Activated CD8-positive, alpha-beta T cell treated with anti-CD3 and anti-CD28 coated beads for 36 hours (primary cell): Measurements from ENCODE around the gene DYNC1LI1. TPM values are rescaled to one million over a fixed set of nuclear protein-coding genes. Genes with fewer than 3 reads are reported as not detected.

Experiments
- ATAC-seq: fragments of 200-7000 bp; cut with Tn5 transposase; one replicate; pipeline ENCODE4 v1.10.0; 2021; ENCODE audit warnings: mild to moderate bottlenecking, moderate library complexity
- CTCF ChIA-PET: fragments of 350-600 bp; sonication (Branson Sonifier 250); formaldehyde crosslinking; loops from one replicate; lab custom pipeline; 2021; ENCODE audit warnings: antibody characterized with exemption; lab: Charles Lee
- POLR2A ChIA-PET: fragments of 350-600 bp; sonication (Branson Sonifier 250); formaldehyde crosslinking; loops from one replicate; lab custom pipeline; 2021; ENCODE audit warnings: antibody characterized with exemption; lab: Charles Lee
- DNase-seq: peaks from one replicate; pipeline ENCODE4 v3.0.0-alpha.2; 2020
- H3K27ac Mint-ChIP-seq: one replicate; pipeline ENCODE4 v1.8.0; 2021; ENCODE audit warnings: mild to moderate bottlenecking, mixed read lengths
- H3K27me3 Mint-ChIP-seq: one replicate; pipeline ENCODE4 v1.8.0; 2021; ENCODE audit warnings: mixed read lengths
- H3K36me3 Mint-ChIP-seq: one replicate; pipeline ENCODE4 v1.8.0; 2021; ENCODE audit warnings: low read depth, mixed read lengths
- H3K4me1 Mint-ChIP-seq: one replicate; pipeline ENCODE4 v1.8.0; 2021; ENCODE audit warnings: low read depth, mixed read lengths
- H3K4me3 Mint-ChIP-seq: one replicate; pipeline ENCODE4 v1.8.0; 2021; ENCODE audit warnings: mild to moderate bottlenecking, moderate library complexity, mixed read lengths
- H3K9me3 Mint-ChIP-seq: one replicate; pipeline ENCODE4 v1.8.0; 2021; ENCODE audit warnings: mixed read lengths
- CTCF ChIP-seq: fragments of 200-600 bp; IDR thresholded peaks from one replicate; pipeline ENCODE4 v1.8.0; 2022; ENCODE audit warnings: antibody characterized with exemption, mild to moderate bottlenecking
- intact Hi-C: fragments of 100-400 bp; cut with micrococcal nuclease; formaldehyde crosslinking; loops from one replicate; pipeline ENCODE4 v1.10.0; 2022
- total RNA-seq, 2 experiments: library from RNA; stranded (reverse); gene quantifications; one replicate each; pipeline ENCODE4 v1.2.3, GENCODE V29; 2021

The DYNC1LI1 gene
- total RNA-seq, 2 experiments from 2014 or later: 31.0 to 31.8 TPM

GRCh38 chr3:32493437-32494414 lies 76.9 kb downstream of the DYNC1LI1 start:
- ChIA-PET CTCF (interaction anchor here (0.9 to 2.9 kb wide), 3 partner anchors 8 to 25 kb away, joined by 3 to 11 read pairs (median 4); no protein-coding TSS in a partner anchor), POLR2A (interaction anchor here (0.7 to 0.9 kb wide), 2 partner anchors 9 to 11 kb away, joined by 3 to 4 read pairs; partner anchors contain the start of gene CMTM6)
- no peak overlapping the region for H3K27ac Mint-ChIP-seq
- no peaks in the 10 kb centered on the region for H3K27me3 Mint-ChIP-seq
- DNase-seq (no peak), ATAC-seq (peak; percentile 51)
- no peak for TF ChIP-seq CTCF
- intact Hi-C loops: no loop called here
- peaks cover 11% of the 10 kb centered on the region for H3K4me1 Mint-ChIP-seq
- H3K9me3 Mint-ChIP-seq: no peaks in the 10 kb centered on the region
- H3K36me3 Mint-ChIP-seq: peaks cover 14% of the 10 kb centered on the region
- H3K4me3 Mint-ChIP-seq: no peak overlapping the region

- POLR2A ChIA-PET: interaction anchor here (0.5 to 0.9 kb wide), 3 partner anchors 10 to 22 kb away, joined by 3 to 4 read pairs (median 3); partner anchors contain the start of gene CMTM6
- intact Hi-C loops: no loop called here
- Mint-ChIP-seq H3K27me3 (no peaks in the 10 kb centered on the region), H3K4me3 (no peak overlapping the region), H3K9me3 (no peaks in the 10 kb centered on the region), H3K36me3 (peaks cover 20% of the 10 kb centered on the region), H3K4me1 (peaks cover 10% of the 10 kb centered on the region), H3K27ac (no peak overlapping the region)
- no peak for TF ChIP-seq CTCF
- DNase-seq (no peak), ATAC-seq (no peak)
- CTCF ChIA-PET: interaction anchor here (0.9 to 2.9 kb wide), 4 partner anchors 9 to 24 kb away, joined by 3 to 11 read pairs (median 4); no protein-coding TSS in a partner anchor
Observed at GRCh38 chr3:32492684-32493436, 77.8 kb downstream of the DYNC1LI1 start.

GRCh38 chr3:32488474-32489008 lies 82.1 kb downstream of the DYNC1LI1 start:
- TF ChIP-seq CTCF: no peak
- no peaks in the 10 kb centered on the region for H3K27me3 Mint-ChIP-seq
- intact Hi-C loops: no loop called here
- DNase-seq: no peak
- ChIA-PET CTCF (interaction anchor here (1.0 to 1.2 kb wide), 2 partner anchors 21 to 22 kb away, joined by 3 to 4 read pairs; no protein-coding TSS in a partner anchor), POLR2A (no interaction called here)
- H3K36me3 Mint-ChIP-seq: peaks cover 30% of the 10 kb centered on the region
- peaks cover 12% of the 10 kb centered on the region for H3K4me1 Mint-ChIP-seq
- H3K9me3 Mint-ChIP-seq: no peaks in the 10 kb centered on the region
- no peak for ATAC-seq
- H3K27ac Mint-ChIP-seq: no peak overlapping the region
- no peak overlapping the region for H3K4me3 Mint-ChIP-seq

- Mint-ChIP-seq H3K27ac (no peak overlapping the region), H3K4me3 (no peak overlapping the region), H3K36me3 (peaks cover 32% of the 10 kb centered on the region), H3K4me1 (peaks cover 13% of the 10 kb centered on the region), H3K9me3 (no peaks in the 10 kb centered on the region), H3K27me3 (no peaks in the 10 kb centered on the region)
- intact Hi-C loops: no loop called here
- ATAC-seq: no peak
- TF ChIP-seq CTCF: no peak
- ChIA-PET POLR2A (no interaction called here), CTCF (interaction anchor here (1.0 to 1.2 kb wide), 2 partner anchors 20 to 22 kb away, joined by 3 to 4 read pairs (median 3); no protein-coding TSS in a partner anchor)
- no peak for DNase-seq
Observed at GRCh38 chr3:32487781-32488473, 82.7 kb downstream of the DYNC1LI1 start.
